DMS 273 treated with DMSO at 0.1 percent for 48 hours (cell line): ENCODE results near the gene OR13C5.
"Not testable (repeated sequence)": the region's sequence is repeated elsewhere in the genome, so short reads cannot be mapped to it uniquely, and the experiment has no call there.

Source experiments
- DNase-seq: peaks from one replicate; lab custom pipeline; 2025; lab: John Stamatoyannopoulos, UW

OR13C5 gene

GRCh38 chr9:104599313-104599712 is at the start of gene OR13C5:
OR13C5 (minus strand) TSS chr9:104599413; CDS start chr9:104599413, 0 bp downstream.
- not testable (repeated sequence) for DNase-seq

- DNase-seq: no peak
Measured at GRCh38 chr9:104635456-104635855, 36.2 kb upstream of the OR13C5 start.

- DNase-seq: no peak
Measured at GRCh38 chr9:104633976-104634520, 34.8 kb upstream of the OR13C5 start.

GRCh38 chr9:104625964-104626363 is 26.8 kb upstream of the OR13C5 start:
- not testable (repeated sequence) for DNase-seq

- no peak for DNase-seq
Measured at GRCh38 chr9:104618104-104618503, 18.9 kb upstream of the OR13C5 start, which contains the start of gene OR13C9. OR13C9 (minus strand) TSS chr9:104618204; CDS start chr9:104618204, 0 bp downstream.

- DNase-seq: no peak
Measured at GRCh38 chr9:104617418-104617817, 18.2 kb upstream of the OR13C5 start.

- no peak for DNase-seq
Measured at GRCh38 chr9:104611213-104611612, 12.0 kb upstream of the OR13C5 start.

- no peak for DNase-seq
Measured at GRCh38 chr9:104608336-104608735, 9.1 kb upstream of the OR13C5 start.

GRCh38 chr9:104606152-104606551 is 6.9 kb upstream of the OR13C5 start:
- no peak for DNase-seq

- not testable (repeated sequence) for DNase-seq
Measured at GRCh38 chr9:104605527-104605926, 6.3 kb upstream of the OR13C5 start, which contains the start of gene OR13C2. OR13C2 (minus strand) TSS chr9:104605627; CDS start chr9:104605627, 0 bp downstream.

GRCh38 chr9:104604801-104605200 is 5.6 kb upstream of the OR13C5 start:
- no peak for DNase-seq

GRCh38 chr9:104598749-104599148 is 464 bp downstream of the OR13C5 start:
- not testable (repeated sequence) for DNase-seq

- no peak for DNase-seq
Measured at GRCh38 chr9:104589626-104590025, 9.6 kb downstream of the OR13C5 start.

- DNase-seq: no peak
Measured at GRCh38 chr9:104586496-104587180, 12.6 kb downstream of the OR13C5 start.

- no peak for DNase-seq
Measured at GRCh38 chr9:104580562-104580961, 18.7 kb downstream of the OR13C5 start.

GRCh38 chr9:104577263-104577662 is 21.9 kb downstream of the OR13C5 start:
- DNase-seq: no peak

GRCh38 chr9:104575456-104575855 is 23.8 kb downstream of the OR13C5 start:
- no peak for DNase-seq

- no peak for DNase-seq
Measured at GRCh38 chr9:104572612-104573011, 26.6 kb downstream of the OR13C5 start.

GRCh38 chr9:104568868-104569267 is 30.3 kb downstream of the OR13C5 start, which contains the start of gene OR13C8:
OR13C8 (plus strand) TSS chr9:104569168; CDS start chr9:104569168, 0 bp downstream.
- DNase-seq: no peak

- DNase-seq: no peak
Measured at GRCh38 chr9:104564358-104564757, 34.9 kb downstream of the OR13C5 start.

GRCh38 chr9:104556830-104557634 is 42.2 kb downstream of the OR13C5 start:
- no peak for DNase-seq

- DNase-seq: no peak
Measured at GRCh38 chr9:104555521-104555920, 43.7 kb downstream of the OR13C5 start.

- no peak for DNase-seq
Measured at GRCh38 chr9:104553261-104553660, 46.0 kb downstream of the OR13C5 start.
